Loucy (cell line): ENCODE data around the gene SNAP25.

ENCODE experiments used
- EZH2phosphoT487 ChIP-seq: fragments of 200-600 bp; IDR thresholded peaks from 2 replicates; pipeline ENCODE4 v1.6.1; 2018; ENCODE audit warnings: antibody characterized with exemption, mild to moderate bottlenecking, moderate library complexity, borderline replicate concordance
- TF ChIP-seq, protein P1 (sequence below): fragments of 200-600 bp; sonication (generic); conservative IDR thresholded peaks from 2 replicates; pipeline ENCODE4 v1.5.1; 2014; ENCODE audit warnings: mild to moderate bottlenecking, antibody characterized with exemption, low read length

DNA sequence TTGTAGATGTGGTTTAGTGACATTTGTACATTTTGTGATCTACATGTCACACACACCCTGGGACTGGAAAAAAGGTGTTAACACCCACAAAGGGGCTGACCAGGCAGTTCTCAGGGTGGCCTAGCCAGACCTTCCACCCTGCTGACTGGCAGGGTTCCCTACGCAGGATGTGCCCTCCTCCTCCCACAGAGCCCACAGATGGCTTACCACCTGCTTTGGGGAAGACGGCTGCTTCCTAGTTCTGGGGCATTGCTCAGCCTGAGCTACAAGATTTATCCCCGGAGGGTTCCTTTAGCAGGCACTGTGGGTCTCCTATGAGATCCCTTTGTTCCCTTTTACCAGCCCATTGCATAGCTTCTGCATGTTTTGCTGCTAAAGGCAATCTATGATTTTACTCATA is 35.1 kb downstream of the SNAP25 start:
- TF ChIP-seq, protein P1, sequence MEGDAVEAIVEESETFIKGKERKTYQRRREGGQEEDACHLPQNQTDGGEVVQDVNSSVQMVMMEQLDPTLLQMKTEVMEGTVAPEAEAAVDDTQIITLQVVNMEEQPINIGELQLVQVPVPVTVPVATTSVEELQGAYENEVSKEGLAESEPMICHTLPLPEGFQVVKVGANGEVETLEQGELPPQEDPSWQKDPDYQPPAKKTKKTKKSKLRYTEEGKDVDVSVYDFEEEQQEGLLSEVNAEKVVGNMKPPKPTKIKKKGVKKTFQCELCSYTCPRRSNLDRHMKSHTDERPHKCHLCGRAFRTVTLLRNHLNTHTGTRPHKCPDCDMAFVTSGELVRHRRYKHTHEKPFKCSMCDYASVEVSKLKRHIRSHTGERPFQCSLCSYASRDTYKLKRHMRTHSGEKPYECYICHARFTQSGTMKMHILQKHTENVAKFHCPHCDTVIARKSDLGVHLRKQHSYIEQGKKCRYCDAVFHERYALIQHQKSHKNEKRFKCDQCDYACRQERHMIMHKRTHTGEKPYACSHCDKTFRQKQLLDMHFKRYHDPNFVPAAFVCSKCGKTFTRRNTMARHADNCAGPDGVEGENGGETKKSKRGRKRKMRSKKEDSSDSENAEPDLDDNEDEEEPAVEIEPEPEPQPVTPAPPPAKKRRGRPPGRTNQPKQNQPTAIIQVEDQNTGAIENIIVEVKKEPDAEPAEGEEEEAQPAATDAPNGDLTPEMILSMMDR, result no peak
- TF ChIP-seq EZH2phosphoT487, result no peak
